Nasal cavity respiratory epithelium epithelial cell of viscerocranial mucosa (primary cell): ENCODE measurements around the gene OGDHL. TPM values are rescaled to one million over a fixed set of nuclear protein-coding genes. Genes with fewer than 3 reads are reported as not detected.

Experiments used
- total RNA-seq: library from RNA; depleted of rRNA; stranded (reverse); fragments of >200 nt; gene quantifications from 2 replicates; pipeline ENCODE4 v1.2.3, GENCODE V29; 2014

OGDHL gene
- total RNA-seq: under 0.01 and 0.14 TPM in 2 replicates

GRCh38 chr10:49761789-49762565 is at the start of gene OGDHL:
Gene OGDHL, minus strand, starts transcription at chr10:49762323. Its CDS starts 3,731 bp downstream, at chr10:49758592.

Other genes starting within 250 kb of the OGDHL start
- gene ERCC6, start 223.2 kb downstream of the OGDHL start, total RNA-seq: 22.9 and 36.0 TPM in 2 replicates
- gene SLC18A3, start 152.0 kb downstream of the OGDHL start, total RNA-seq: not detected in 2 replicates
- gene CHAT, start 148.3 kb downstream of the OGDHL start, total RNA-seq: not detected in 2 replicates
- not detected in 2 replicates for gene C10orf53, start 82.7 kb downstream of the OGDHL start, total RNA-seq
- 50.2 and 66.0 TPM in 2 replicates for gene PARG, start 179.7 kb upstream of the OGDHL start, total RNA-seq
- 19.7 and 22.2 TPM in 2 replicates for gene TIMM23B, start 179.7 kb upstream of the OGDHL start, total RNA-seq
- gene AGAP6, start 226.1 kb upstream of the OGDHL start, total RNA-seq: 3.4 and 5.1 TPM in 2 replicates